Ishikawa (cell line): ENCODE results near the gene TRPM1.

Experiments used
- CEBPB ChIP-seq: IDR thresholded peaks from 2 replicates; pipeline ENCODE4 v1.6.1; 2012
- CREB1 ChIP-seq: IDR thresholded peaks from 2 replicates; pipeline ENCODE4 v1.6.1; 2012; ENCODE audit warnings: low read depth
- EGR1 ChIP-seq: IDR thresholded peaks from 2 replicates; pipeline ENCODE4 v1.6.1; 2012
- EP300 ChIP-seq: IDR thresholded peaks from 2 replicates; pipeline ENCODE4 v1.6.1; 2012; ENCODE audit warnings: borderline replicate concordance
- FOXM1 ChIP-seq: IDR thresholded peaks from 2 replicates; pipeline ENCODE4 v1.6.1; 2012; ENCODE audit warnings: low read depth, borderline replicate concordance
- MAX ChIP-seq: IDR thresholded peaks from 2 replicates; pipeline ENCODE4 v1.6.1; 2012
- NFIC ChIP-seq: IDR thresholded peaks from 2 replicates; pipeline ENCODE4 v1.6.1; 2012
- RAD21 ChIP-seq: IDR thresholded peaks from 2 replicates; pipeline ENCODE4 v1.6.1; 2012; ENCODE audit warnings: low read depth
- REST ChIP-seq: IDR thresholded peaks from 2 replicates; pipeline ENCODE4 v1.6.1; 2012; ENCODE audit warnings: low read depth, mild to moderate bottlenecking
- TAF1 ChIP-seq: IDR thresholded peaks from 2 replicates; pipeline ENCODE4 v1.6.1; 2012; ENCODE audit warnings: low read depth, mild to moderate bottlenecking
- USF1 ChIP-seq: IDR thresholded peaks from 2 replicates; pipeline ENCODE4 v1.6.1; 2012

GRCh38 chr15:30990446-30991254 lies 110.9 kb downstream of the TRPM1 start:
- no peak for TF ChIP-seq NFIC
- no peak for TF ChIP-seq EP300
- no peak for TF ChIP-seq USF1
- no peak for TF ChIP-seq TAF1
- no peak for TF ChIP-seq REST
- no peak for TF ChIP-seq EGR1
- no peak for TF ChIP-seq RAD21
- TF ChIP-seq FOXM1 = no peak
- TF ChIP-seq CEBPB = no peak
- TF ChIP-seq MAX = no peak
- no peak for TF ChIP-seq CREB1
